Measurements from ENCODE around the gene TTBK2.

GRCh38 chr15:42876224-42876623 is 44.4 kb downstream of the TTBK2 start:
- TF ChIP-seq MAX (IDR thresholded peaks at IDR 0.05) (no peak), TAF1 (IDR thresholded peaks at IDR 0.05; ENCODE audit: low read depth) (no peak), REST (IDR thresholded peaks at IDR 0.05; ENCODE audit: low read depth) (no peak), CEBPB (IDR thresholded peaks at IDR 0.05) (no peak), EP300 (IDR thresholded peaks at IDR 0.05; ENCODE audit: borderline replicate concordance) (no peak)

All from Ishikawa (cell line).